GM23338 (cell line): Measurements from ENCODE around the gene AAR2. TPM values are rescaled to one million over a fixed set of nuclear protein-coding genes. Genes with fewer than 3 reads are reported as not detected.

Experiments
- ATAC-seq: fragments of 200-7000 bp; cut with Tn5 transposase; 3 replicates; pipeline ENCODE4 v1.9.1; 2020
- DNase-seq: peaks from one replicate; pipeline ENCODE4 v3.0.0-alpha.2; 2015; ENCODE audit warnings: low spot score
- H2AFZ ChIP-seq: fragments of 200-600 bp; sonication (generic); 2 replicates; pipeline ENCODE4 v1.8.0; 2016; ENCODE audit warnings: antibody characterized with exemption, mild to moderate bottlenecking, moderate library complexity
- H3F3A ChIP-seq: fragments of 200-600 bp; sonication (generic); replicated peaks from 2 replicates; pipeline ENCODE4 v1.8.0; 2017; ENCODE audit warnings: antibody characterized with exemption, mixed run types, low read depth
- H3K27ac ChIP-seq: fragments of 200-600 bp; sonication (generic); 2 replicates; pipeline ENCODE4 v1.6.1; 2016; ENCODE audit warnings: low read depth
- H3K27me3 ChIP-seq: fragments of 200-600 bp; sonication (generic); 2 replicates; pipeline ENCODE4 v1.8.0; 2016; ENCODE audit warnings: mild to moderate bottlenecking, mixed run types, moderate library complexity; ENCODE audit not compliant: insufficient read depth
- H3K36me3 ChIP-seq: fragments of 200-600 bp; sonication (generic); 2 replicates; pipeline ENCODE4 v1.8.0; 2016; ENCODE audit warnings: mild to moderate bottlenecking; ENCODE audit not compliant: insufficient read depth
- H3K4me1 ChIP-seq: fragments of 200-600 bp; sonication (generic); 2 replicates; pipeline ENCODE4 v1.8.0; 2016; ENCODE audit warnings: mild to moderate bottlenecking, moderate library complexity; ENCODE audit not compliant: insufficient read depth
- H3K4me2 ChIP-seq: fragments of 200-600 bp; sonication (generic); 2 replicates; pipeline ENCODE4 v1.7.1; 2017; ENCODE audit warnings: mixed run types
- H3K4me3 ChIP-seq: fragments of 200-600 bp; sonication (generic); 2 replicates; pipeline ENCODE4 v1.6.1; 2016; ENCODE audit warnings: mixed run types
- H3K79me2 ChIP-seq: fragments of 200-600 bp; sonication (generic); replicated peaks from 2 replicates; pipeline ENCODE4 v1.8.0; 2017; ENCODE audit warnings: mild to moderate bottlenecking; ENCODE audit not compliant: insufficient read depth
- H3K9me2 ChIP-seq: fragments of 200-600 bp; sonication (generic); 2 replicates; pipeline ENCODE4 v1.8.0; 2017; ENCODE audit not compliant: insufficient read depth
- H4K20me1 ChIP-seq: fragments of 200-600 bp; sonication (generic); replicated peaks from 2 replicates; pipeline ENCODE4 v1.8.0; 2017; ENCODE audit warnings: mild to moderate bottlenecking; ENCODE audit not compliant: insufficient read depth
- H3K27ac Mint-ChIP-seq: 2 replicates; pipeline ENCODE4 v1.8.0; 2020; ENCODE audit warnings: inconsistent platforms, mild to moderate bottlenecking, moderate library complexity, mixed read lengths
- H3K27me3 Mint-ChIP-seq: 3 replicates; pipeline ENCODE4 v1.8.0; 2022; ENCODE audit warnings: low read depth, mild to moderate bottlenecking, moderate library complexity, mixed read lengths, inconsistent platforms; ENCODE audit not compliant: insufficient read depth, poor library complexity
- H3K36me3 Mint-ChIP-seq: 3 replicates; pipeline ENCODE4 v1.8.0; 2021; ENCODE audit warnings: low read depth, mild to moderate bottlenecking, inconsistent platforms, moderate library complexity, mixed read lengths
- H3K4me1 Mint-ChIP-seq: 3 replicates; pipeline ENCODE4 v1.8.0; 2020; ENCODE audit warnings: mild to moderate bottlenecking, inconsistent platforms, mixed read lengths
- H3K4me3 Mint-ChIP-seq: 3 replicates; pipeline ENCODE4 v1.8.0; 2021; ENCODE audit warnings: moderate library complexity, mild to moderate bottlenecking, inconsistent platforms, mixed read lengths
- H3K9me3 Mint-ChIP-seq: 3 replicates; pipeline ENCODE4 v1.8.0; 2020; ENCODE audit warnings: moderate library complexity, mild to moderate bottlenecking, inconsistent platforms, mixed read lengths
- CTCF ChIP-seq, 2 experiments: fragments of 200-600 bp in 1 of 2; sonication (generic) in 1 of 2; conservative IDR thresholded peaks; 2 replicates each; pipeline versions ENCODE4 v1.5.1 to v1.6.1; 2016 to 2017; ENCODE audit warnings: antibody characterized with exemption in 2 of 2, low read depth in 2 of 2, mild to moderate bottlenecking in 2 of 2, moderate library complexity in 1 of 2
- EZH2 ChIP-seq: fragments of 200-600 bp; sonication (generic); IDR thresholded peaks from one replicate; pipeline ENCODE4 v1.8.0; 2017; ENCODE audit warnings: antibody characterized with exemption, mild to moderate bottlenecking, low read depth; ENCODE audit not compliant: unreplicated experiment
- EZH2phosphoT487 ChIP-seq: fragments of 200-600 bp; sonication (generic); IDR thresholded peaks from one replicate; pipeline ENCODE4 v1.8.1; 2018; ENCODE audit warnings: antibody characterized with exemption; ENCODE audit not compliant: unreplicated experiment
- POLR2AphosphoS5 ChIP-seq: IDR thresholded peaks from 2 replicates; pipeline ENCODE4 v1.6.1; 2016; ENCODE audit warnings: antibody characterized with exemption, low read depth
- STAT1 ChIP-seq: IDR thresholded peaks from one replicate; pipeline ENCODE4 v1.6.1; 2016; ENCODE audit warnings: antibody characterized with exemption; ENCODE audit not compliant: unreplicated experiment
- ZNF462 ChIP-seq: fragments of 250-450 bp; sonication (Bioruptor Pico); IDR thresholded peaks from 2 replicates; pipeline ENCODE4 v1.5.0; 2020; ENCODE audit warnings: mild to moderate bottlenecking, moderate library complexity
- polyA plus RNA-seq: library from polyadenylated mRNA; unstranded; fragments of >200 nt; fragmentation: Nextera tagmentation; extraction: Ambion mirVana; gene quantifications from 2 replicates; pipeline ENCODE4 v1.2.1, GENCODE V29; 2016
- total RNA-seq: library from RNA; depleted of rRNA; stranded (reverse); fragments of >200 nt; shearing (Covaris generic); gene quantifications from 2 replicates; pipeline ENCODE4 v1.2.3, GENCODE V29; 2014

AAR2 gene
- total and polyA plus RNA-seq, 2 experiments from 2014 or later: 15.8 to 32.6 TPM

- TF ChIP-seq ZNF462 (CRISPR knock-in tag) (no peak), STAT1 (no peak), POLR2AphosphoS5 (no peak), EZH2phosphoT487 (no peak)
Observed at GRCh38 chr20:36230019-36230418, 6.3 kb upstream of the AAR2 start (continued).

GRCh38 chr20:36231331-36231730 lies 4.9 kb upstream of the AAR2 start:
- Histone ChIP-seq H4K20me1 (no peaks in the 10 kb centered on the region; the same call in 1 of the 2 replicates), H3F3A (no peaks in the 10 kb centered on the region), H2AFZ (no peak overlapping the region), H3K27me3 (no peaks in the 10 kb centered on the region), H3K27ac (no peak overlapping the region), H3K4me2 (no peak overlapping the region), H3K79me2 (no peaks in the 10 kb centered on the region), H3K4me3 (no peak overlapping the region), H3K36me3 (no peaks in the 10 kb centered on the region), H3K4me1 (peaks cover 6% of the 10 kb centered on the region; the same call in 1 of the 2 replicates), H3K9me2 (no peaks in the 10 kb centered on the region)
- H3K9me3 Mint-ChIP-seq: no peaks in the 10 kb centered on the region; the same call in 2 of the 3 replicates
- H3K4me1 Mint-ChIP-seq: peaks cover 5% of the 10 kb centered on the region; the same call in 2 of the 3 replicates
- no peak overlapping the region for H3K4me3 Mint-ChIP-seq
- peak; percentile 50 for DNase-seq
- no peak overlapping the region for H3K27ac Mint-ChIP-seq
- no peaks in the 10 kb centered on the region for H3K36me3 Mint-ChIP-seq
- ATAC-seq: peak; percentile 64
- H3K27me3 Mint-ChIP-seq: no peaks in the 10 kb centered on the region
- no peak for TF ChIP-seq EZH2
- peak; percentile 18 to 43; a peak in 3 of 4 replicates for TF ChIP-seq CTCF (conservative IDR thresholded peaks at IDR 0.05; ENCODE audit: low read depth in 2 of 2)
- no peak for TF ChIP-seq STAT1
